PFSK-1 (cell line): ENCODE measurements around the gene CHRM2.

Experiments
- FOXP2 ChIP-seq: optimal IDR thresholded peaks from 2 replicates; pipeline ENCODE3; 2011; ENCODE audit warnings: borderline replicate concordance, control low read depth, inconsistent platforms; ENCODE audit not compliant: insufficient read depth; ENCODE audit errors: extremely low read length, extremely low read depth
- POLR2AphosphoS5 ChIP-seq: IDR thresholded peaks from 2 replicates; pipeline ENCODE4 v1.6.1; 2012; ENCODE audit warnings: low read depth, mild to moderate bottlenecking, control low read depth, low read length, moderate library complexity
- SIN3A ChIP-seq: IDR thresholded peaks from 2 replicates; pipeline ENCODE4 v1.6.1; 2012; ENCODE audit warnings: mild to moderate bottlenecking, low read length, moderate library complexity, borderline replicate concordance; ENCODE audit not compliant: insufficient read depth
- TAF1 ChIP-seq: IDR thresholded peaks from 2 replicates; pipeline ENCODE4 v1.6.1; 2012; ENCODE audit warnings: low read length, control low read depth, borderline replicate concordance; ENCODE audit not compliant: insufficient read depth

DNA sequence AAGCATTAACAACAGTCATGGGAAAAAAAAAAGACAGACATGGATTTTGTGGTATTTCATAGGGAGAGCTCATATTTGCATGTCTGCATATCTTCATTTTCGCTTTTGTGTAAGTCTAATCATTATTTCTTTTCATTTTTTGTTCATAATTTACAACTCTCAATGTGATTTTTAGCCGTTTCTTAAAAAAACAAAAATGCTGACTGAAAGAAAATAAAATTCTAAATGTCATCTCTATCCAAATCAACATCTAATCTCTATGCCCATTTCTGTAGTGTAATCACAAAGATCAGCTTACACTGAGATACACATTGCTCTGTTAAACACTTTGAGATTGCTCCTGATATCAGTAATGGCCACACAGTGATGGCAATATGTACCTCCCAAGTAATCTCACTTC, 29.2 kb downstream of the CHRM2 start:
- TF ChIP-seq POLR2AphosphoS5 (no peak), TAF1 (no peak), SIN3A (no peak), FOXP2 (no peak)
